Activated T-helper 2 cell treated with anti-CD3 and anti-CD28 coated beads, Interferon-gamma antibody, Interleukin-2, Interleukin-4, amounts not matched to agents 10 μg/mL and 5 μg/mL and 100 μg/mL, durations not matched to agents 14 hours and 24 hours and 36 hours (primary cell): ENCODE data around the gene CNTN1. TPM values are rescaled to one million over a fixed set of nuclear protein-coding genes. Genes with fewer than 3 reads are reported as not detected.

ENCODE experiments used
- DNase-seq: peaks from one replicate; pipeline ENCODE4 v3.0.0; 2021; ENCODE audit warnings: low spot score
- H3K27ac Mint-ChIP-seq: one replicate; pipeline ENCODE4 v1.8.0; 2021; ENCODE audit warnings: mixed read lengths
- H3K27me3 Mint-ChIP-seq: one replicate; pipeline ENCODE4 v1.8.0; 2021; ENCODE audit warnings: low read depth, mixed read lengths
- H3K36me3 Mint-ChIP-seq: one replicate; pipeline ENCODE4 v1.8.0; 2021; ENCODE audit warnings: low read depth, mixed read lengths
- H3K4me1 Mint-ChIP-seq: one replicate; pipeline ENCODE4 v1.8.0; 2021; ENCODE audit warnings: low read depth, mixed read lengths
- H3K4me3 Mint-ChIP-seq: one replicate; pipeline ENCODE4 v1.8.0; 2021; ENCODE audit warnings: low read depth, mild to moderate bottlenecking, moderate library complexity, mixed read lengths
- H3K9me3 Mint-ChIP-seq: one replicate; pipeline ENCODE4 v1.8.0; 2021; ENCODE audit warnings: mixed read lengths
- intact Hi-C: fragments of 100-400 bp; cut with micrococcal nuclease; formaldehyde crosslinking; loops from one replicate; pipeline ENCODE4 v1.15.1; 2023
- total RNA-seq: library from RNA; stranded (reverse); gene quantifications from 2 replicates; pipeline ENCODE4 v1.2.3, GENCODE V29; 2022

CNTN1 gene
- total RNA-seq, 1 donor from 2014 or later: not detected

GRCh38 chr12:40801082-40801481 is 108.8 kb downstream of the CNTN1 start:
- no peaks in the 10 kb centered on the region for H3K36me3 Mint-ChIP-seq
- DNase-seq: no peak
- no peak overlapping the region for H3K4me3 Mint-ChIP-seq
- H3K4me1 Mint-ChIP-seq: no peaks in the 10 kb centered on the region
- intact Hi-C loops: no loop called here
- no peak overlapping the region for H3K27ac Mint-ChIP-seq
- H3K9me3 Mint-ChIP-seq: no peaks in the 10 kb centered on the region
- H3K27me3 Mint-ChIP-seq: no peaks in the 10 kb centered on the region

GRCh38 chr12:40801861-40802260 is 109.6 kb downstream of the CNTN1 start:
- Mint-ChIP-seq H3K9me3 (no peaks in the 10 kb centered on the region), H3K36me3 (no peaks in the 10 kb centered on the region), H3K4me1 (no peaks in the 10 kb centered on the region), H3K27ac (no peak overlapping the region), H3K4me3 (no peak overlapping the region), H3K27me3 (no peaks in the 10 kb centered on the region)
- intact Hi-C loops: no loop called here
- no peak for DNase-seq

GRCh38 chr12:40802656-40803055 is 110.4 kb downstream of the CNTN1 start:
- H3K9me3 Mint-ChIP-seq: no peaks in the 10 kb centered on the region
- no peak for DNase-seq
- no peaks in the 10 kb centered on the region for H3K4me1 Mint-ChIP-seq
- H3K4me3 Mint-ChIP-seq: no peak overlapping the region
- H3K27me3 Mint-ChIP-seq: no peaks in the 10 kb centered on the region
- no peak overlapping the region for H3K27ac Mint-ChIP-seq
- intact Hi-C loops: no loop called here
- H3K36me3 Mint-ChIP-seq: no peaks in the 10 kb centered on the region

GRCh38 chr12:40819436-40820108 is 127.3 kb downstream of the CNTN1 start:
- no peak overlapping the region for H3K27ac Mint-ChIP-seq
- no peak overlapping the region for H3K4me3 Mint-ChIP-seq
- intact Hi-C loops: no loop called here
- no peak for DNase-seq
- no peaks in the 10 kb centered on the region for H3K27me3 Mint-ChIP-seq
- H3K36me3 Mint-ChIP-seq: no peaks in the 10 kb centered on the region
- peaks cover 19% of the 10 kb centered on the region for H3K9me3 Mint-ChIP-seq
- no peaks in the 10 kb centered on the region for H3K4me1 Mint-ChIP-seq

GRCh38 chr12:40820794-40821484 is 128.7 kb downstream of the CNTN1 start:
- Mint-ChIP-seq H3K27ac (no peak overlapping the region), H3K4me3 (no peak overlapping the region), H3K27me3 (no peaks in the 10 kb centered on the region), H3K4me1 (no peaks in the 10 kb centered on the region), H3K36me3 (no peaks in the 10 kb centered on the region), H3K9me3 (peaks cover 19% of the 10 kb centered on the region)
- intact Hi-C loops: no loop called here
- DNase-seq: no peak

GRCh38 chr12:40825156-40825555 is 132.9 kb downstream of the CNTN1 start:
- H3K9me3 Mint-ChIP-seq: no peaks in the 10 kb centered on the region
- intact Hi-C loops: no loop called here
- no peak for DNase-seq
- no peak overlapping the region for H3K4me3 Mint-ChIP-seq
- no peaks in the 10 kb centered on the region for H3K36me3 Mint-ChIP-seq
- no peak overlapping the region for H3K27ac Mint-ChIP-seq
- no peaks in the 10 kb centered on the region for H3K4me1 Mint-ChIP-seq
- H3K27me3 Mint-ChIP-seq: no peaks in the 10 kb centered on the region

GRCh38 chr12:40827683-40828592 is 135.7 kb downstream of the CNTN1 start:
- intact Hi-C loops: no loop called here
- H3K36me3 Mint-ChIP-seq: no peaks in the 10 kb centered on the region
- no peaks in the 10 kb centered on the region for H3K9me3 Mint-ChIP-seq
- no peak for DNase-seq
- no peak overlapping the region for H3K4me3 Mint-ChIP-seq
- no peaks in the 10 kb centered on the region for H3K27me3 Mint-ChIP-seq
- H3K27ac Mint-ChIP-seq: no peak overlapping the region
- no peaks in the 10 kb centered on the region for H3K4me1 Mint-ChIP-seq

GRCh38 chr12:40828593-40828990 is 136.4 kb downstream of the CNTN1 start:
- Mint-ChIP-seq H3K9me3 (no peaks in the 10 kb centered on the region), H3K4me3 (no peak overlapping the region), H3K27ac (no peak overlapping the region), H3K36me3 (no peaks in the 10 kb centered on the region), H3K27me3 (no peaks in the 10 kb centered on the region), H3K4me1 (no peaks in the 10 kb centered on the region)
- DNase-seq: no peak
- intact Hi-C loops: no loop called here

GRCh38 chr12:40829738-40830144 is 137.5 kb downstream of the CNTN1 start:
- no peak for DNase-seq
- intact Hi-C loops: no loop called here
- Mint-ChIP-seq H3K27ac (no peak overlapping the region), H3K9me3 (no peaks in the 10 kb centered on the region), H3K4me3 (no peak overlapping the region), H3K4me1 (no peaks in the 10 kb centered on the region), H3K27me3 (no peaks in the 10 kb centered on the region), H3K36me3 (no peaks in the 10 kb centered on the region)

GRCh38 chr12:40831916-40832315 is 139.7 kb downstream of the CNTN1 start:
- H3K4me1 Mint-ChIP-seq: no peaks in the 10 kb centered on the region
- no peaks in the 10 kb centered on the region for H3K36me3 Mint-ChIP-seq
- intact Hi-C loops: no loop called here
- DNase-seq: no peak
- H3K9me3 Mint-ChIP-seq: no peaks in the 10 kb centered on the region
- H3K27ac Mint-ChIP-seq: no peak overlapping the region
- H3K27me3 Mint-ChIP-seq: no peaks in the 10 kb centered on the region
- no peak overlapping the region for H3K4me3 Mint-ChIP-seq

GRCh38 chr12:40832668-40833067 is 140.4 kb downstream of the CNTN1 start:
- Mint-ChIP-seq H3K9me3 (no peaks in the 10 kb centered on the region), H3K4me3 (no peak overlapping the region), H3K36me3 (no peaks in the 10 kb centered on the region), H3K4me1 (no peaks in the 10 kb centered on the region), H3K27me3 (no peaks in the 10 kb centered on the region), H3K27ac (no peak overlapping the region)
- no peak for DNase-seq
- intact Hi-C loops: no loop called here

- H3K36me3 Mint-ChIP-seq: no peaks in the 10 kb centered on the region
- H3K9me3 Mint-ChIP-seq: peaks cover 9% of the 10 kb centered on the region
- H3K27ac Mint-ChIP-seq: no peak overlapping the region
- H3K27me3 Mint-ChIP-seq: no peaks in the 10 kb centered on the region
- no peaks in the 10 kb centered on the region for H3K4me1 Mint-ChIP-seq
- no peak for DNase-seq
- H3K4me3 Mint-ChIP-seq: no peak overlapping the region
- intact Hi-C loops: no loop called here
Observed at GRCh38 chr12:40833818-40834217, 141.6 kb downstream of the CNTN1 start.

GRCh38 chr12:40834321-40834720 is 142.1 kb downstream of the CNTN1 start:
- no peak overlapping the region for H3K4me3 Mint-ChIP-seq
- H3K36me3 Mint-ChIP-seq: no peaks in the 10 kb centered on the region
- no peak overlapping the region for H3K27ac Mint-ChIP-seq
- H3K9me3 Mint-ChIP-seq: peaks cover 10% of the 10 kb centered on the region
- no peaks in the 10 kb centered on the region for H3K4me1 Mint-ChIP-seq
- H3K27me3 Mint-ChIP-seq: no peaks in the 10 kb centered on the region
- intact Hi-C loops: no loop called here
- no peak for DNase-seq
